Measurements from ENCODE around the gene REPS1.

DNA sequence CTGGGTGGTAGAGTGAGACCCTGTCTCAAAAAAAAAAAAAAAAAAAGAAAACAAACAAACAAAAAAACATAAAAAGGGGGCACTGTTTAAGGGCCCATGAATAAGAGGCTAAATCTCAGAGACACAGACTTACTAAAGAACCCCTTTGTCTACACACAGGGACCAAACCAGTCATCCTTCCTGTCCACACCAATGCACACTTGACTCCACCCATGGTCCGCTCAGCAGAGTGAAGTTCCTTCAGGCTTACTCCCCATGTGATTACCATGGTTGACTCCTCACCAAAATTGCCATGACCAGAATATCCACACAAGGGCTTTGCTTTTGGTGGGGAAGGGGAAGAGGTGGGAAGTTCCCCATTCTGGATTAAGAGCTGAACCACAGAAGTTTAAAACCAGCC lies 19.4 kb upstream of the REPS1 start:
- TF ChIP-seq, protein P1, sequence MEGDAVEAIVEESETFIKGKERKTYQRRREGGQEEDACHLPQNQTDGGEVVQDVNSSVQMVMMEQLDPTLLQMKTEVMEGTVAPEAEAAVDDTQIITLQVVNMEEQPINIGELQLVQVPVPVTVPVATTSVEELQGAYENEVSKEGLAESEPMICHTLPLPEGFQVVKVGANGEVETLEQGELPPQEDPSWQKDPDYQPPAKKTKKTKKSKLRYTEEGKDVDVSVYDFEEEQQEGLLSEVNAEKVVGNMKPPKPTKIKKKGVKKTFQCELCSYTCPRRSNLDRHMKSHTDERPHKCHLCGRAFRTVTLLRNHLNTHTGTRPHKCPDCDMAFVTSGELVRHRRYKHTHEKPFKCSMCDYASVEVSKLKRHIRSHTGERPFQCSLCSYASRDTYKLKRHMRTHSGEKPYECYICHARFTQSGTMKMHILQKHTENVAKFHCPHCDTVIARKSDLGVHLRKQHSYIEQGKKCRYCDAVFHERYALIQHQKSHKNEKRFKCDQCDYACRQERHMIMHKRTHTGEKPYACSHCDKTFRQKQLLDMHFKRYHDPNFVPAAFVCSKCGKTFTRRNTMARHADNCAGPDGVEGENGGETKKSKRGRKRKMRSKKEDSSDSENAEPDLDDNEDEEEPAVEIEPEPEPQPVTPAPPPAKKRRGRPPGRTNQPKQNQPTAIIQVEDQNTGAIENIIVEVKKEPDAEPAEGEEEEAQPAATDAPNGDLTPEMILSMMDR (IDR thresholded peaks at IDR 0.05): no peak
- no peak for TF ChIP-seq POLR2A (IDR thresholded peaks at IDR 0.05)
